Measurements from ENCODE around the gene TRIM39. TPM values are rescaled to one million over a fixed set of nuclear protein-coding genes. Genes with fewer than 3 reads are reported as not detected.

Gene TRIM39
- total and polyA plus RNA-seq, 2 of the 13 experiments (the other 11 are each of a cell fraction or from before 2014, with no cell fraction given): 7.7 to 14.6 TPM

GRCh38 chr6:30326526-30327231, at the start of gene TRIM39 (continued):
- peak; percentile 88 for TF ChIP-seq RFX1 (IDR thresholded peaks at IDR 0.05)
- no peak for TF ChIP-seq ARHGAP35 (CRISPR knock-in tag; IDR thresholded peaks at IDR 0.05; ENCODE audit: borderline replicate concordance)
- no peak for TF ChIP-seq PAF1 (CRISPR knock-in tag; IDR thresholded peaks at IDR 0.05)
- peak; percentile 94 for TF ChIP-seq ZNF430 (CRISPR knock-in tag; IDR thresholded peaks at IDR 0.05)
- peak; percentile 8; the same call in 1 of the 2 replicates for TF ChIP-seq TBX2 (CRISPR knock-in tag; IDR thresholded peaks at IDR 0.05; ENCODE audit: borderline replicate concordance)
- peak; percentile 81 for TF ChIP-seq ZBTB14 (CRISPR knock-in tag; IDR thresholded peaks at IDR 0.05)
- TF ChIP-seq RAD21 (CRISPR knock-in tag; IDR thresholded peaks at IDR 0.05): peak; percentile 45; the same call in 1 of the 2 replicates
- TF ChIP-seq ZNF30 (CRISPR knock-in tag; IDR thresholded peaks at IDR 0.05): no peak
- TF ChIP-seq ZNF446 (CRISPR knock-in tag; IDR thresholded peaks at IDR 0.05): peak; percentile 85
- TF ChIP-seq ZNF160 (CRISPR knock-in tag; IDR thresholded peaks at IDR 0.05): no peak
- TF ChIP-seq ZNF292 (CRISPR knock-in tag; IDR thresholded peaks at IDR 0.05; ENCODE audit: borderline replicate concordance, low read depth): peak; percentile 10; the same call in 1 of the 2 replicates
- no peak for TF ChIP-seq ZNF24 (IDR thresholded peaks at IDR 0.05)
- TF ChIP-seq THRA (CRISPR knock-in tag; IDR thresholded peaks at IDR 0.05; ENCODE audit: borderline replicate concordance): peak; percentile 28
- peak; percentile 19; the same call in 1 of the 2 replicates for TF ChIP-seq MED13 (CRISPR knock-in tag; IDR thresholded peaks at IDR 0.05)
- TF ChIP-seq NCOA2 (CRISPR knock-in tag; IDR thresholded peaks at IDR 0.05): no peak; the same call in 1 of the 2 replicates
- no peak for TF ChIP-seq PBX2 (CRISPR knock-in tag; IDR thresholded peaks at IDR 0.05)
- TF ChIP-seq ZNF17 (CRISPR knock-in tag; IDR thresholded peaks at IDR 0.05): no peak
- TF ChIP-seq FOXJ3 (CRISPR knock-in tag; IDR thresholded peaks at IDR 0.05; ENCODE audit: borderline replicate concordance): no peak
- TF ChIP-seq PRDM10 (CRISPR knock-in tag; IDR thresholded peaks at IDR 0.05; ENCODE audit: low read depth): no peak
- TF ChIP-seq ZSCAN31 (CRISPR knock-in tag; IDR thresholded peaks at IDR 0.05; ENCODE audit: low read depth): peak; percentile 78; the same call in 1 of the 2 replicates
- TF ChIP-seq PAX8 (CRISPR knock-in tag; IDR thresholded peaks at IDR 0.05; ENCODE audit: borderline replicate concordance): peak; percentile 78; the same call in 1 of the 2 replicates
